HG03045 (cell line): ENCODE data around the gene TMEM178A.

Source experiments
- ATAC-seq: cut with Tn5 transposase; IDR thresholded peaks from one replicate; pipeline ENCODE4 v1.9.1; 2021; ENCODE audit warnings: mild to moderate bottlenecking, moderate library complexity; ENCODE audit not compliant: unreplicated experiment

Gene TMEM178A

GRCh38 chr2:39673018-39673417, 7.3 kb downstream of the TMEM178A start:
- no peak for ATAC-seq

- no peak for ATAC-seq
These were observed 10.6 kb downstream of the TMEM178A start for GRCh38 chr2:39676342-39676741.

- ATAC-seq: no peak
These were observed 12.5 kb downstream of the TMEM178A start for GRCh38 chr2:39678170-39678569.

- ATAC-seq: no peak
These were observed 14.1 kb downstream of the TMEM178A start for GRCh38 chr2:39679805-39680204.

GRCh38 chr2:39682066-39682692, 16.5 kb downstream of the TMEM178A start:
- no peak for ATAC-seq

GRCh38 chr2:39683022-39683699, 17.4 kb downstream of the TMEM178A start:
- ATAC-seq: no peak

GRCh38 chr2:39684464-39684863, 18.7 kb downstream of the TMEM178A start:
- ATAC-seq: no peak

GRCh38 chr2:39685126-39685525, 19.4 kb downstream of the TMEM178A start:
- ATAC-seq: no peak

- no peak for ATAC-seq
These were observed 20.7 kb downstream of the TMEM178A start for GRCh38 chr2:39686456-39686855.

- ATAC-seq: no peak
These were observed 22.5 kb downstream of the TMEM178A start for GRCh38 chr2:39688181-39688580.

- ATAC-seq: no peak
These were observed 23.6 kb downstream of the TMEM178A start for GRCh38 chr2:39689272-39689841.

- no peak for ATAC-seq
These were observed 24.2 kb downstream of the TMEM178A start for GRCh38 chr2:39689876-39690275.

- no peak for ATAC-seq
These were observed 27.5 kb downstream of the TMEM178A start for GRCh38 chr2:39693245-39693644.

- no peak for ATAC-seq
These were observed 30.4 kb downstream of the TMEM178A start for GRCh38 chr2:39696101-39696553.

GRCh38 chr2:39696838-39697237, 31.1 kb downstream of the TMEM178A start:
- no peak for ATAC-seq

- no peak for ATAC-seq
These were observed 31.7 kb downstream of the TMEM178A start for GRCh38 chr2:39697454-39697853.

GRCh38 chr2:39701137-39701536, 35.4 kb downstream of the TMEM178A start:
- no peak for ATAC-seq

- no peak for ATAC-seq
These were observed 37.6 kb downstream of the TMEM178A start for GRCh38 chr2:39703181-39703872.

GRCh38 chr2:39704540-39704939, 38.8 kb downstream of the TMEM178A start:
- no peak for ATAC-seq

- no peak for ATAC-seq
These were observed 39.9 kb downstream of the TMEM178A start for GRCh38 chr2:39705638-39706037.

GRCh38 chr2:39706312-39706711, 40.6 kb downstream of the TMEM178A start:
- no peak for ATAC-seq

GRCh38 chr2:39706945-39707344, 41.2 kb downstream of the TMEM178A start:
- no peak for ATAC-seq
